ENCODE data around the gene TULP4.

The TULP4 gene

GRCh38 chr6:158304254-158304653, 8.0 kb upstream of the TULP4 start:
- ChIA-PET CTCF (interaction anchor here (0.7 kb wide), 1 partner anchor 114 kb away, joined by 3 read pairs; no protein-coding TSS in a partner anchor), POLR2A (ENCODE audit: low non-redundant PET) (no interaction called here)
- TF ChIP-seq CTCF (conservative IDR thresholded peaks at IDR 0.05; ENCODE audit: low read depth), result no peak
- no peak for DNase-seq (ENCODE audit: low spot score)
- H3K27ac ChIP-seq, result no peak overlapping the region

- TF ChIP-seq CTCF (conservative IDR thresholded peaks at IDR 0.05; ENCODE audit: low read depth), result no peak
- ChIA-PET CTCF (no interaction called here), POLR2A (ENCODE audit: low non-redundant PET) (no interaction called here)
- DNase-seq (ENCODE audit: low spot score), result no peak
- no peak overlapping the region for H3K27ac ChIP-seq
These were observed 2.5 kb upstream of the TULP4 start for GRCh38 chr6:158309814-158310213.

- POLR2A ChIA-PET (ENCODE audit: low non-redundant PET), result no interaction called here
- no peak for DNase-seq (ENCODE audit: low spot score)
- no peak for TF ChIP-seq CTCF (conservative IDR thresholded peaks at IDR 0.05; ENCODE audit: low read depth)
- CTCF ChIA-PET, result no interaction called here
- H3K27ac ChIP-seq, result no peak overlapping the region
These were observed 1.1 kb upstream of the TULP4 start for GRCh38 chr6:158311193-158311592.

- POLR2A ChIA-PET (ENCODE audit: low non-redundant PET), result no interaction called here
These were observed 639 bp upstream of the TULP4 start for GRCh38 chr6:158311626-158312025.

GRCh38 chr6:158312672-158313397, 570 bp downstream of the TULP4 start:
- no peak overlapping the region for H3K27ac ChIP-seq
- no peak for TF ChIP-seq CTCF (conservative IDR thresholded peaks at IDR 0.05; ENCODE audit: low read depth)
- ChIA-PET CTCF (no interaction called here), POLR2A (ENCODE audit: low non-redundant PET) (no interaction called here)
- no peak for DNase-seq (ENCODE audit: low spot score)

More at GRCh38 chr6:158311626-158312025, 639 bp upstream of the TULP4 start:
- no peak overlapping the region for H3K27ac ChIP-seq
- no peak for DNase-seq (ENCODE audit: low spot score)
- CTCF ChIA-PET, result no interaction called here
- no peak for TF ChIP-seq CTCF (conservative IDR thresholded peaks at IDR 0.05; ENCODE audit: low read depth)

- no peak for TF ChIP-seq CTCF (conservative IDR thresholded peaks at IDR 0.05; ENCODE audit: low read depth)
- H3K27ac ChIP-seq, result no peak overlapping the region
- POLR2A ChIA-PET (ENCODE audit: low non-redundant PET), result no interaction called here
- CTCF ChIA-PET, result no interaction called here
- no peak for DNase-seq (ENCODE audit: low spot score)
These were observed 1.7 kb downstream of the TULP4 start for GRCh38 chr6:158313989-158314388.
